ENCODE measurements around the gene CNKSR3.

Gene CNKSR3

GRCh38 chr6:154352898-154353585 lies 157.4 kb downstream of the CNKSR3 start:
- no peak for DNase-seq (ENCODE audit: low read depth in 2 of 2)

GRCh38 chr6:154350293-154350692 lies 160.2 kb downstream of the CNKSR3 start:
- DNase-seq (ENCODE audit: low read depth in 2 of 2), result no peak

- DNase-seq (ENCODE audit: low read depth in 2 of 2), result no peak
Measured at GRCh38 chr6:154347981-154348380, 162.5 kb downstream of the CNKSR3 start.

GRCh38 chr6:154345811-154346210 lies 164.7 kb downstream of the CNKSR3 start:
- no peak for DNase-seq (ENCODE audit: low read depth in 2 of 2)

DNA sequence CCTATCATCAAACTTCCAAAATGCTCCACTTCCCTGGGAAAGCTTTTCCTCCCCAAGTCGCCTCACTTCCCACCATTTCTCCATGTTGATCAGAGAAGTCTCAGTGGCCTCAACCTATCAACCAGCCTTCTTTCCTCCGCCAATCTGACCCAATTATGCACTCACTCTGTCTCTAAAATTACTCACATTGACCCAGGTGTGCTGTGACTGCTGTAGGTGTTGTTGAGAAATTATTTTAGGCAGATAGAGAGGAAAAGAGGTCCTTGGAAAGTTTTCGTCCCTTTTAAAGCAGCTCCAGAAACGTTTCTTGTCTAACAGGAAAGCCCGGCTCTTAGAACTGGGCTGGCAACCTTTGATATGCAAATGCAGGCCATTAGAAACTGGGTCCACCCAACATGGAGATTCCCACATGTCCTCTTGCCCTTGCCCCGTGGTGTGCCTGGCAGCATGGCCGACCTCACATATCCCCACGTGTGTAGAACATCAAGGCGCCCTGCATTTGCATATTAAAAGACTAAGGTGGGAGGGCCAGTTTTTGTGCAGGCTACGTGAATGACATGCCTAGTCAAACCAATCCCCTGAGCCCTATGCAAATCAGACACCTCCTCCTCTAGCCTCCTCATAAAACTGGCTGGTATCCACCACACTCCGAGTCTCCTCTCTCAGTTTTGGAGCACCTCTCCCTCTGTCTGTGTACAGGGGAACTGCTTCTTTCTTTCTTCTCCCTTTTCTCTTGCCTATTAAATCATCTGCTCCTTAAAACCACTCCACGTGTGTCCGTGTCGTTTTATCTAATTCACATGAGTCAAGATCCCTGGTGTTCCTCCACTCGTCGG lies 166.8 kb downstream of the CNKSR3 start:
- DNase-seq (ENCODE audit: low read depth in 2 of 2), result no peak

- no peak for DNase-seq (ENCODE audit: low read depth in 2 of 2)
Measured at GRCh38 chr6:154341871-154342270, 168.6 kb downstream of the CNKSR3 start.

DNA sequence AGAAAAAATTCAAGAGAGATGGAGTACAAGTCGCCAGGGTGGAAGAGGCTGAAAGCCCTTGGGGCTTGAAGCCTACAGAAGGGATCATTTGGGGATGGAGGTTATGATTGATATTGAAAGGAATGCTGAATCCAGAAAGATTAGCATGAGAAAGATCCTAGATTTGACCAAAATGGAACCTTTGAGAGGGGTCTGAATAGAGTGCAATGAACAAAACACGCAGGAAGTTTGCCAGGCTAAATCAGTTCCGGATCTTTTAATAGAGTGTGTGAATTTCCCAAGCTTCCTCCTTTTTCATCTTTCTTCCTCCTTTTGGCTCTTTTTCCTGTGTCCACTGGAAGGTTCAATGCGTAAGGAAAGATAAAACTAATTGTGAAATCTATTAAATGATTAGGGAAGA lies 169.1 kb downstream of the CNKSR3 start:
- DNase-seq (ENCODE audit: low read depth in 2 of 2), result no peak
